COLO668 (cell line): ENCODE data around the gene GARIN5A.
"Not testable (repeated sequence)": the region's sequence is repeated elsewhere in the genome, so short reads cannot be mapped to it uniquely, and the experiment has no call there.

Experiments
- DNase-seq: peaks from one replicate; lab custom pipeline; 2025; ENCODE audit not compliant: unreplicated experiment; lab: John Stamatoyannopoulos, UW

The GARIN5A gene

DNA sequence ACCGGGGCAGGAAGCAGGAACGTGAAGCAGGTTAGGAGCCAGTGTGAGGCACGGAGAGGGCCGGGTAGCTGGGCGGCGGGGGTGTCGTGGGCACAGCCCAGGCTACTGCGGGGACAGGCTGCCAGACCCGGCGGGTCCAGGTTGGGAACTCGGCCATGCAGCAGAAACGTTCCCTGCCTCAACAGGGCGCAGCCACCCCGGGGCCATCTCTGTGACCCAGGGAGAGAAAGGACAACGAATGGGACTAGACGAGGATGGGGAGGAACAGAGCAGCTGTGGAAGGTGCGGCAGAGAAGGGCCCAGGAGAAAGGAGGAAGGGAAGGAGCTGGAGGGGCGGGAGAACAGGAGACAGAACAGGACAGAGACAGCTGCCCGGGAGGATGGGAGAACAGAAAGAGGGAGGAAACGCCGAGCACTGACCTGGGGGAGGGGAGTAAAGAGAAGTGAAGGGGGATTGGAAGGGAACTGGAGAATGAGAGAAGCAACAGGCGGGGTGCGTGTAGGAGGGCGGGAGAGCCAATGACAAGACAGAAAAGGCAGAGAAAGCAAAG, 12.9 kb upstream of the GARIN5A start:
- DNase-seq = no peak

DNA sequence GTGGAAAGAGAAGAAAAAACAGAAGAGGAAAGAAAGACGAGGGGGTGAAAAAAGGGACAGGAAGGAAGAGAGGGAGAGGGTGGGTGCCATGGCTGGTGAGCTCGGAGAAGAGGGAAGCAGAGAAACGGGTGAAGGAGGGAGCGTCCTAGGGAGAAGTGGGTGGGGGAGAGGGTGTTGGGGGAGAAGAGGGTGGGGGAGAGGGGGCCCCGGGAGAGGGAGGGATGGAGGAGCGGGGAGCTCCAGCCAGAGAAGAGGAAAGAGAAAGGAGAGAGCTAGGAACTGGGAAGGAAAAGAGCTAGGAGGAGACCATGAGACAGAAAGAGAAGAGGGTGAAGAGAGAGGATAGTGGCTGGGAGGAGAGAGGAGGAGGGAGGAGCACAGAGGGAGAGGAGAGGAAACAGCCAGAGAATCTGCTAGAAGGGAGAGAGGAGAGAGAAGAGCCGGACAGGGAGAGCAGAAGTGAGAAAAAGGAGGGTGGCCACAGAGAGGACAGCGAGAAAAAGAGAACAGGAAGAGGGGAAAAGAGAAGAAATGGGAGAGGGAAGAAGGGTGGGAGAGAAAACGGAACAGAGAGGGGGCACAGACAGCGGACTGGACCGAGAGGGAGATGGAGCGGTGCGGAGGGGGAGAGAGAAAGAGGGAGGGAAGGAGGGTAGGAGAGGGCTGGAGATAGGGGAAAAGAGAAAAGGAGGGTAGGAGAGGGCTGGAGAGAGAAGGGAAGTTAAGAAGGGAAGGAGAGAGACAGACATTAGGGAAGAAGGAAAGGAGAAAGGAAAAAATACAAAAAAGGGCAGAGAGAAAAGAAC, 11.9 kb upstream of the GARIN5A start:
- DNase-seq = no peak

DNA sequence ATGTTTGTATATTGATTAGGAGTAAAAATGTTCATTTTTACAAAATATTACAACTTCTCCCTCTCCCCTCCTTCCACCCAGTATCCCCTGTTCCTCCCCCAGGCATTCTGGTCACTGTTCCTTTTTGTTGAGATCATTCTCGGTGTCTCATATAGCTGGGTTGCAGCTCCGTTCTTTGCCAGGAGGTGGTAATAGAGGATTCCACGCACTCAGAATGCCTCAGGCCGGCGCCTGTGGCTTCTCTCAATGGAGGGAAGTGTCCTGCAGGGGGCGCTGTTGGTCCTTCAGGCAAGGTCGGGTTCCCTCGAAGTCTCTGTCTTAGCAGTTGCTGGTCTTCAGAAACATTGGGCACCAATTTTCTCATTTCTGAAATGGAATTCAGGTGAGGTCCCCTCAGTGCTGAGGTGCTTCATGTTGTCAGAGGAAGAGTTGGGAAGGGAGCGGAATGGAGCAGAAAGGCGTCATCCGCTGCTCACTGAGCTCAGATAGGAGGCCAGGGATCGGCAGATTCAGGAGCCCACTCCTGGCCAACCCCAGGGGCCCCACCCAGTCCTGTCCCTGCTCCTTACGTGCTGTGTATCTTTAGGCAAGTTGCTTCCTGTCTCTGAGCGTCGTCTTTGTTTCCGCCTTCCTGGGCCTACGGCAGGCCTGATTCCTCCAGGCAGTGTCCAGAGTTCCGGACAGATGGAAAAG, 10.3 kb upstream of the GARIN5A start:
- peak; percentile 72 for DNase-seq

DNA sequence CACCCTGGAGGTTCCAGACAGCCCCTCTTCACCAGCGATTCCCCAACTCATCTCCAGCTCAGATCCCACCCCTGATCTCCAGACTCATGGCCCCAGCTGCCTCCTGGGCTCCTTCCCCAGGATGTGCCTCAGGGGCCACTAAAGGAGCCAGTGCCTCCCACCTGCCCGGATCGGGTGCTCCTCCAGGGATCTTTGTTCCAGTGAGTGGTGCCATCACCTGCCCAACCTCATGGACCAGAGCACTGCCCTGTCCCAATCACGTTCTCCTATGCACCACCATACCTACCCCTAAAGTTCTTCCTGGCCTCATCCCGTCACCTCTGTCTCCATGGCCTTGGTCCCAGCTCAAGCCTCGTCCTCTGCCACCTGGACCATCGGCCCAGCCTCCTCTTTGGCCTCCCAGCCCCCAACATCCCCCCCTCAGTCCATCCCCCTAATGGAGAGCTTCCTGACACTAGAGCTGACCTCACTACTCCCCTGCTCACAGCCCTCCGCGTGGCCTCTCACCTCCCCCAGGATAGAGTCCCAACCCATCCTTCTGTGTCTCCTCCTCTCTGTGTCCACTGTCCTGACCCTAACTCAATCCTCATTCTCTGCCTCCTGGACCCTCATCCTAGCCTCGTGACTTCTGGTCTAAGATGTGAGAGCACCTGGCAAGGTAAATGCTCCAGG, 8.8 kb upstream of the GARIN5A start:
- no peak for DNase-seq

DNA sequence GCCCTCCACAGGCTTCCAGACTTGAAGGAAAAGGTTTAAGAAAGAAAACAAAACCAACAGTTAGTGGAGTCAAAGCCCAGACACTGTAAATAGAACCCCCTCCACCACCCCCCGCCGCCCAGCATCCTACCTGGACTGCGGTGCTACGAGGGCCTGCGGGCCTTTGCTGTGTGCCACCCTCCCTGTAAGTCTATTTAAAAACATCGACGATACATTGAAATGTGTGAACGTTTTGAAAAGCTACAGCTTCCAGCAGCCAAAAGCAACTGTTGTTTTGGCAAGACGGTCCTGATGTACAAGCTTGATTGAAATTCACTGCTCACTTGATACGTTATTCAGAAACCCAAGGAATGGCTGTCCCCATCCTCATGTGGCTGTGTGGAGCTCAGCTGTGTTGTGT, 6.3 kb upstream of the GARIN5A start:
- no peak for DNase-seq

GRCh38 chr19:50482271-50482855, 5.7 kb upstream of the GARIN5A start:
- DNase-seq = no peak

DNA sequence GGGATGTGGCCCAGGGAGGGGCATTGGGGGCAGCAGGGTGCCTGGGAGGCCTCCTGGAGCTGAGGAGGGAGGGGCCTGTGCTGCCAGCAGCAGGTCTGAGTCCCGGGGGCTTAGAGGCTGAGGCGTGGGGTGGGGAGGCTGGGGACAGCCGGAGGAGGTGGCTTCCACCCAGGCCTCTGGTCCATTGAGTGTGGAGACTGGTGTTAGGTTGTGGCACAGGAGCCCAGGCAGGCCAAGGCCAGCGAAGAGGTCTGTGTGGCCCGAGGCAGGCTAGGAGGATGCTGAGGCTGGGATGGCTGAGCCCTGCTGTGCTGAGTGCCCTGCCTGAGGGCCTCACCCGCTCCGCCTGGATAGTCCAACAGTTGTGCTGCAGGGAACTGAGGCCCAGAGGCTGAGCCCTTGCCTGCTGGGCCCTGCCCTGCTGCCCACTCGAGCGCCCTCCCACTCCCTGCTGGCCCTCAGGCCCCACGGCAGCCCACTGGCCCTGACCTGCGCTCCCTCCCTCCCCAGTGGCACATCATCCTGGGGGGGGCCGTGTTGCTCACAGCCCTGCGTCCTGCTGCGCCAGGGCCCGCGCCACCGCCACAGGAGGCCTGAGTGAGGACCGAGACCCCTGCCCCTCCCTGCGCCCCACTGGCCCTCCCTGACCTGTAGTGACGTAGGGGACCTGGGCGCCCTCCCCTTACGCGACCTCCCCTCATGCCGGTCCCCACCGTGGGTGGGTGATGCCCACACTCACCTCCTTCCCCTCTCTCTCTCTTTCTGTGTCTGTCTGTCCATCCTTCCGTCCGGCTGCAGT, 4.9 kb upstream of the GARIN5A start:
- DNase-seq = no peak

GRCh38 chr19:50480281-50481111, 3.8 kb upstream of the GARIN5A start:
- DNase-seq = no peak

DNA sequence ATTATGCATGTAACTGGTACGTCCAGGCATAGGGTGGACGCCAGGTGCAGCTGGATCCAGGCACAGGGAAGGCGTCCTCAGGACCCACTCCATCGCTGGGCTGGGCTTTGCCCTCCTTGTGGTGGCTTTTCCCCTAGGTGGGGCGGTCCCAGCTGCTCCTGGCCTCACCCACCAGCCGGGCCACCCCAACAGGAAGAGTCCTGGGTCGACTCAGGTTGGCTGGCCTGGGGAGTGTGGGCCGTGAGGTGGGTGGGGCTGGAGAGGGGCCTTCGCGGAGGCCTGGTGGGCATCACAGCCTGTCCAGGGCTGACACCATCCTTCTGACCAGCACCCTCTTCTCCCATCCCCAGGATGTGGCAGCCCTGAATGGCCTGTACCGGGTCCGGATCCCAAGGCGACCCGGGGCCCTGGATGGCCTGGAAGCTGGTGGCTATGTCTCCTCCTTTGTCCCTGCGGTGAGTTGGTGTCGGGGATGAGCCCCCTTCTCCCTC, 3.2 kb upstream of the GARIN5A start:
- DNase-seq = no peak

DNA sequence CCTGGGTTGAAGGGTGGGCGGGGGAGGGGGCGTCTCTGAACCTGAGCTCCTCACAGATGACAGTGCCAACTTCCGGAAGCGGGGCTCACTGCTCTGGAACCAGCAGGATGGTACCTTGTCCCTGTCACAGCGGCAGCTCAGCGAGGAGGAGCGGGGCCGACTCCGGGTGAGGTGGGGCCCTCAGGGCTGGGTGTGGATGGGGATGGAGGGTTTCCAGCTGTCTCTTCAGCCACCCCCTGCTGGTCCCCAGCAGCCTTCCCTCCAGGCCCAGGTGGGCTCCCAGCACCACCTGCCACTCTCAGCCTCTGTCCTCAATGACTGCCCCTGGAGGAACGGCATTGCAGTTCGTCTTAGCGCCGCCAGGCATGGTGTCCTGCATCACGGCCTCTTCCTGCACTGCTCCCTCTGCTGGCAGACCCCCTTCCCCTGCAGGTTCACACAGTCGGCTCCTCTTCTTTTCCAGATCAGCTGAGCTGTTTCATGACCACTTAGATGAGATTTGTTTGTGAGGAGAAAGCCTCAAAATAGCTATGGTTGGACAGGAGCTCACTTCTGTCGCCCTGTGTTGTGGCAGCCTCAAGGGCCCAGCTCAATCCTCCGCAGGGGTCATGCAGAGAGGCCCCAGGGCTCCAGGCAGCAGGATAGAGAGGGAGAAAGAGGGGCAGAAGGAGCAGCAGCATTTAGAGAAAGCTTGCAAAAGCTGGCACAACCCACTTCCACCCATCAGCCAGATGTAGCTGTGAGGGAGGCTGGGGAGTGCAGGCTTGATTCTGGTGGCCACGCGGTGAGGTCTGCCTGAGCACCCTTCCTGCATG, 2.5 kb upstream of the GARIN5A start:
- DNase-seq = peak; percentile 5

DNA sequence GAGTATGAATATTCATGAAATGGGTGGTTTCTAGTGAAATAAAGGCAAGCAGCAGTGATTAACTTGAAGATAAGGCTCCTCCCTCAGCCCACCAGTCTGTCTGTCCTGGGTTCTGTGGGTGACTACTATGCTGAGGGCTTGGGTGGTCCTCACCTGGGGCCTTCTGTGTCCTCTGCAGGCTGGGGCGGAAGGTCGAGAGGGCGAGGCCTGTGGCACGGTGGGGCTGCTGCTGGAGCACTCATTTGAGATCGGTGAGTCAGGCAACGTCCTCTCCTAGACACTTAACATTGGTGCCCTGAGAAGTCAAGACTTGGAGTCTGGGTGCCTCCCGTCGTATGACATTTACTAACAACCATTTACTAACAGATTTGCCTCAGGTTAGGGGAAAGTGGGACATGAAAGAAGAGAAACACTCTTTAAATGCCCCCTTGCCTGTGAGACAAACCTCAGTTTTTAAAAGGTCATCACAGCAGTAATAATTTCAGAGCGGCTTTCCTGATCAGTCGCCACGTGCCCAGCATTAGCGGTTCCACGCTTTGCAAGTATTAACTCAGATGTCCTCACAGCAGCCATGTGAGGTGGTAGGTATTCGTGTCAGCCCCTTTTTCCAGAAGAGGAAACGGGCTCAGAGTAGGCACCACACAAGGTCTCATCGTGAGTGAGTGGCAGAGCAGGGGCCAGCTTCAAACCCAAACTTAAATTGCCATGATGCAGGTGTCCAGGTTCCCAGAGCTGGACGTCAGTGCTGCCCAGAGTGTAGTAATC, 1.3 kb upstream of the GARIN5A start:
- DNase-seq = no peak

GRCh38 chr19:50476907-50477238, 225 bp upstream of the GARIN5A start:
- no peak for DNase-seq

DNA sequence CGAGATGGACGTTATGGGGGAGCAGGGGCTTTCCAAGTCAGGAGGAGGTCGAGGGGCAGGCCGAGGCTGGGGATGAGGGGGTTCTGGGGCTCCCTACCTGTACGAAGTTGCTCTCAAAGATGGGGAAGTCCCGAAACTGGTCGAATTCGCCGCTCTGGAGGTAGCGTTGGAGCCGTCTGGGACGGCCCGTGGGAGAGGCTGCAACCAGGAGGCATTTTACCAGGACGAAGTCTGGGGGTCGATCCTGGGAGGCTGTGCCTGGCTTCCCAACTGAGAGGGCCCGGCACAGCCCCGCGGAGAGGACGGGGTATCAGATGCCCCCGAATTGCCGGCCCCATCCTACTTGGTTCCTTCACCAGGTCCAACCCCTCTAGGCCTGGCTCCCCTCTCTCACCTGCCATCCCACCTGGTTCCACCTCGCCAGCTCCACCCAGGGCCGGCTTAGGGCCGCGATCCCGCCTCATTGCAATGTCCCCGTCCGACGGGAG, 868 bp downstream of the GARIN5A start:
- no peak for DNase-seq

DNA sequence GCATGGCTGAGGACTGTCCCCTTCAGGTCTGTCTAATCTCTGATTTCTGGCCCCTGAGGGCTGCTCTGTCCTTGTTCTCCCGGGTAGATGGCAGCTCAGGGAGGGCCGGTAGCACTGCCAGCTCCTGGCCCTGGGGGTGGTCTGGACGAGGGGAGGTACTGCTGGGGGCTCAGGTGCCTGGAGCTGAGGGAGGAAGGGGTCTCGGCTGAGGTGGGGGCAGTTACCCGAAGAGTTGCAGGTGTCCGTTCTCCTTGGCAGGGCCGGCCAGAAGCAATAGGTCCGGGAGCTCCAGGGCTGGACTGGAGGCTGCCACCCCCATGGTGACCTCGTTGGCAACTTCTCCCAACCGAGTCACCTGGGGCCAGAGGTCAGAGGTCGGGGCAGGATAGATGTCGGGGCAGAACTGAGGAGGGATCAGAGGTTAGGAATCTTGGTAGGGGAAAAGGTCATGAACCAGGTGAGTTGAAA, 1.5 kb downstream of the GARIN5A start:
- DNase-seq = no peak

DNA sequence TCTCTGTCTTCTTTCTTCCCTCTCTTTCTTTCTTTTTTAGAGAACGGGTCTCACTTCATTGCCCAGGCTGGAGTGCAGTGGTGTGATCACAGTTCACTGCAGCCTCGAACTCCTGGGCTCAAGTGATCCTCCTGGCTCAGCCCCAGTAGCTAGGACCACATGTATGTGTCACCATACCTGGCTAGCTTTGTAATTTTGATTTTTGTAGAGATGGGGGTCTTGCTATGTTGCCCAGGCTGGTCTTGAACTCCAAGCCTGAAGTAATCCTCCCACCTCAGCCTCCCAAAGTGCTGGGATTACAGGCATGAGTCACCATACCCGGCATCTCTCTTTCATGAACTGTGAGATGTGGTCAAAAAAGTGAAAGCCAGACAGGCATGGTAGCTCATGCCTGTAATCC, 3.3 kb downstream of the GARIN5A start:
- DNase-seq = not testable (repeated sequence)

GRCh38 chr19:50468818-50469217, 7.8 kb downstream of the GARIN5A start:
- DNase-seq = no peak

DNA sequence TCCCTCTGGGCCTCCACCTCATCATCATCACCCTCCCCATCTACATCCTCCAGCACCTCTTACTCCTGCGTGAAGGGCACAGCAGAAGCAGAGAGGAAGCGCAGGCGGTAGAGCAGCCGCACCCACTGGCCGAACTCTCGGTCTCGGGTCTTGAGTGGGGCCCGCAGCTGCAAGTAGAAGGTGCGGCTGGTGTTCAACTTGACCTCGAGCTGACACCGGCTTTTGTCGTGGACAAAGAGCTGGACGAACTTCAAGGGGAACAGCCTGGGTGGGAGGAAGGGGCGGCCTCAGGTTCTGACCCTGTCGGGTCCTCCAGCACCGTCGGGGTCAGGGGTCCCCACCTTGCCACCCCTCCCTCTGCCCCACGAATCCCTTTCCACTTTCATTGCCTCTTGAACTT, 9.1 kb downstream of the GARIN5A start:
- DNase-seq = no peak

DNA sequence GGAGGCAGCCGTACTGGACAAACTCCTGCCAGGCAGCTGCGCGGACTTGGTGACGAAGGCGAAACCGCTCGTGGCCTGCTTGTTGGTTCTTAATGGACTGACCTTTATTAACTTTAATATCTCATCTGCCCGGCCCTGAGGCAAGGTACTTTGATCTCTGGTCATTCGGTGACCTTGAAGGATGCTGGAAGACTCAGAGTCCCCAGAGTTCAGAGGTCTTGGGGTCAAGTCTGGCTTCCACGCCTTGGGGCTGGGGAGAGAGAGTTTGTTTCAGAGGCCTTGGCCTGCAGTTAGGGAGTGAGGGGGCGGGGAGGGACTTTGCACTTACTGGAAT, 10.0 kb downstream of the GARIN5A start:
- DNase-seq = no peak
